Cardiac fibroblast (primary cell): ENCODE measurements around the gene DCST2.
A peak's percentile ranks its signal among the peaks of the same experiment; 100 is the strongest.

Source experiments
- DNase-seq, 2 donors: peaks; one replicate each; pipeline versions ENCODE4 v3.0.0 to v3.0.0-alpha.2; 2010; ENCODE audit warnings: low read depth in 2 of 2
- H3K4me3 ChIP-seq, 2 donors: replicated peaks in 1 of 2; 1 replicate in 1 of 2; 2 replicates in 1 of 2; pipeline ENCODE4 v1.5.1; 2011; ENCODE audit warnings: low read depth in 2 of 2, low read length in 2 of 2, mild to moderate bottlenecking in 2 of 2, moderate library complexity in 1 of 2
- TF ChIP-seq, protein P1 (sequence below): IDR thresholded peaks from one replicate; pipeline ENCODE4 v1.5.1; 2011; ENCODE audit warnings: low read depth, mild to moderate bottlenecking, low read length, inconsistent platforms

DCST2 gene

DNA sequence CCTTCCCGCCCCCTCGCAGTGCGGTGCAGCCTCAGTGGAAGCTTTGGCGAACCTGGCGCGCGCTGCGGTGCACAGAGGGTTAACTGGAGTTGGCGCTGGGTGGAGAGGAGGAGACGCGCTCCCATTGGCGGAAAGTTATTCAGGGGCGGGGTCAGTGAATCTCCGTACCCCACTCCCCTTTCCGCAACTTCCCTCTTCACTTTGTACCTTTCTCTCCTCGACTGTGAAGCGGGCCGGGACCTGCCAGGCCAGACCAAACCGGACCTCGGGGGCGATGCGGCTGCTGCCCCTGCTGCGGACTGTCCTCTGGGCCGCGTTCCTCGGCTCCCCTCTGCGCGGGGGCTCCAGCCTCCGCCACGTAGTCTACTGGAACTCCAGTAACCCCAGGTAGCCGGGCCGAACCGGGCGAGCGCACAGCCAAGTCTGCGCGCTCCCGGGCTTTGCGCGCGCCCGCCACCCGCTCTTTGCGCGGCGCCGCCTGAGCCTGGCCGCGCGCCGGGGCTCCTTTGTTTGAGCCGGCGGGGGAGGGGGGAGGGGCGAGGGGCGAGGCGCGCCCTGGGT, 30.0 kb upstream of the DCST2 start, which contains the start of gene EFNA4:
Gene EFNA4, plus strand, starts transcription at position 191 of the 561 bp plus-strand sequence. Its CDS starts 84 bp downstream, at position 275.
- peak; percentile 80 to 82 for DNase-seq
- peak within 1 kb of the TSS; percentile 89 to 96 for H3K4me3 ChIP-seq
- TF ChIP-seq, protein P1, sequence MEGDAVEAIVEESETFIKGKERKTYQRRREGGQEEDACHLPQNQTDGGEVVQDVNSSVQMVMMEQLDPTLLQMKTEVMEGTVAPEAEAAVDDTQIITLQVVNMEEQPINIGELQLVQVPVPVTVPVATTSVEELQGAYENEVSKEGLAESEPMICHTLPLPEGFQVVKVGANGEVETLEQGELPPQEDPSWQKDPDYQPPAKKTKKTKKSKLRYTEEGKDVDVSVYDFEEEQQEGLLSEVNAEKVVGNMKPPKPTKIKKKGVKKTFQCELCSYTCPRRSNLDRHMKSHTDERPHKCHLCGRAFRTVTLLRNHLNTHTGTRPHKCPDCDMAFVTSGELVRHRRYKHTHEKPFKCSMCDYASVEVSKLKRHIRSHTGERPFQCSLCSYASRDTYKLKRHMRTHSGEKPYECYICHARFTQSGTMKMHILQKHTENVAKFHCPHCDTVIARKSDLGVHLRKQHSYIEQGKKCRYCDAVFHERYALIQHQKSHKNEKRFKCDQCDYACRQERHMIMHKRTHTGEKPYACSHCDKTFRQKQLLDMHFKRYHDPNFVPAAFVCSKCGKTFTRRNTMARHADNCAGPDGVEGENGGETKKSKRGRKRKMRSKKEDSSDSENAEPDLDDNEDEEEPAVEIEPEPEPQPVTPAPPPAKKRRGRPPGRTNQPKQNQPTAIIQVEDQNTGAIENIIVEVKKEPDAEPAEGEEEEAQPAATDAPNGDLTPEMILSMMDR, result no peak

DNA sequence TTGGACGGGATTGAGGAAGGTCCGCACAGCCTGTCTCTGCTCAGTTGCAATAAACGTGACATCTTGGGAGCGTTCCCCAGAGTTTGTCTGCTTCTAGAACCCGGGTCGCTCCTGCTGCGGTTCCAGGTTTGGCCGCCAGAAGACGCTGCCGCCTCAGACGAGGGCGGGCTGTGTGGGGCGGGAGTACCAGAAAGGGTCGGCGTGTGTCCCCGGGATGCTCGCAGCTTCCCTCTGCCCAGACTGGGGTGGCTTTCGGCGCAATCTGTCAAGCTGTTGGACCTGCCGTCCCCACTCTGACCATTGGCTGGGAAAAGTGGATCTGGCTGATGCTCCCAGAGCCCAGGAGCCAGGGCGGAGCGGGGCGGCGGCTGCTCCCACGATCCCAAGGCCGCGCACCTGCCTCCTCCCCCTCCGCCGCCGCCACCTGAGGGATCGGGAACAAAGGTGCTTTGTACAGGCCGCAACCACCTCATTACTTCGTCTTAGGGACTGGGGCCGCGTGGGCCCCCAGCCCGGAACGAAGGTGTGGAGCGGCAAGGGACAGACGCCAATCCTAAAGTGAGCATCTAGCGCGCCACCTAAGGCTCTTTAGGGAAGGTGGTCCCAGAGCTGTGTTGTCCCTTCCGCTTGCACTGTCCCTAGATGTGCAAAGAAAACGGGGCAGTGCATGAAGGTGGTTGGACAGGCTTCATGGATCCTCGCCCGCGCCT, 29.3 kb upstream of the DCST2 start:
- peak; percentile 49 to 50 for DNase-seq
- H3K4me3 ChIP-seq, result peak overlapping the region; percentile 89 to 96
- TF ChIP-seq, protein P1, result peak; percentile 86

DNA sequence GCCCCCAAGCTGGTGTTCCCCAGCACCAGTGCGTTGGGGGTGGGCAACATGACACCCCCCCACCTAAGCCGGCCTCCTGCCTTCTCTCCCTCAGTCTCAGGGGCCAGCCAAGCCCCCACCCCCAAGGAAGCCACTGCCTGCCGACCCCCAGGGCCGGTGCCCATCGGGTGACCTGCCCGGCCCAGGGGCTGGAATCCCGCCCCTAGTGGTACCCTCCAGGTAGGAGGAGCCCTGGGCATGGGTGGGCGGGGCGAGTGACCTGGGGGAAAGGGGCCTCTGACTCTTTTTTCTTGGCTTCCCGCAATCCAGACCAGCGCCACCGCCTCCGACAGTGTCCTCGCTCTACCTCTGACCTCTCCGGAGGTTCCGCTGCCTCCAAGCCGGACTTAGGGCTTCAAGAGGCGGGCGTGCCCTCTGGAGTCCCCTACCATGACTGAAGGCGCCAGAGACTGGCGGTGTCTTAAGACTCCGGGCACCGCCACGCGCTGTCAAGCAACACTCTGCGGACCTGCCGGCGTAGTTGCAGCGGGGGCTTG, 28.6 kb upstream of the DCST2 start:
- DNase-seq, result no peak
- TF ChIP-seq, protein P1, result peak; percentile 2
- no peak overlapping the region for H3K4me3 ChIP-seq

DNA sequence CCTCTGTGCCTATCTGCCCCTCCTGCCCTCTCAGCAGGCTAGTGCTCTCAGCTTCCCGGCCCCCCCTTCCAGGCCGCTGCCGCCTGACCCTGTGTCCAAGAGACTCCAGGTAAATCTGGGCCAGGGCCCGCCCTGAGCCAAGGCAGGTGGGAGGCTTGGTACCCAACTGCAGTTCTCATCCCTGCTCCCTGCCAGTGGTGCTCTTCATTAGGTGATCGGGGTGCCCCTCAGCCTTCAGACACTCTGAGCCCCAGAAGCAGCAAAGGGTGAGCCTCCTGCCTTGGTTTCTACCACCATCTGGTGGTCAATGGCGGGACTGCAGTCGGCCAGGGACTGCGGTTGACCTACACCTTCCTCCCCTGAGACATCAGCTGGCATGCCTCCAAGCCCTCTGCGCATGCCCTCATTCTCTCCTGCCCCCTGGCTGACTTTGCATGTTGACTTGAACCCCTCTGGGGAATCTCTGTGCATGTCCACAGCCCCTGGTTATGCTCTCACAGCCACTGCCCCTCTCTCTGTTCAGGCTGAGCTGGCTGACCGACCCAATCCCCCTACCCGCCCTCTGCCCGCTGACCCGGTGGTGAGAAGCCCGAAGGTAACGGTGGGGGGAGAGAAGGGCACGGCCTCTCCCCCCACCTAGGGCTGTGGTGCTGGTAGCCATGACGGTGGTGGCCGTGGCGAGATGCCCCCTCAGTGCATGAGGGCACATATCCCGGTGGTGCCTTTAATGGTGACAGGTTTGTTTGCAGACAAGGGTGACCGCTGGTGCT, 28.0 kb upstream of the DCST2 start:
- peak; percentile 88 to 91 for DNase-seq
- H3K4me3 ChIP-seq, result no peak overlapping the region
- TF ChIP-seq, protein P1, result peak; percentile 99

DNA sequence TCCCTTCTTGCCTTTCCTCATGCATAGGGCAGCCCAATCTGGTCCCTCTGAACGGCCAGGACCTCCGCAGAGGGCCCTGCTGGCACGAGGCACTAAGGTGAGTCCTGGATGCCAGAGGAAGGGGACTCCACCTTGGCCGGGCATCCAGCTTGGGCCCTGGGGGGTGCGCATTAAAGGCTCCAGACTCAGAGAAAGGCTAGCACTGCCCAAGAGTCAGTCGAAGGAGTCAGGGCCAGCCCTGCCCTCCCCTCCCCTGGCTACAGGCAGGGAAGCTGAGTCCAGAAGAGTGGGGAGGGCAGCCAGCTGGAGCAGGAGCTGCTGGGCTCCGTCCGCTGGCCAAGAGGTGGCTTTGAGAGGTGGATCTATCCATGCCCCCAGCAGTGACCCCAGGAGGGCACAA, 27.2 kb upstream of the DCST2 start:
- DNase-seq, result no peak
- no peak overlapping the region for H3K4me3 ChIP-seq
- TF ChIP-seq, protein P1, result no peak

DNA sequence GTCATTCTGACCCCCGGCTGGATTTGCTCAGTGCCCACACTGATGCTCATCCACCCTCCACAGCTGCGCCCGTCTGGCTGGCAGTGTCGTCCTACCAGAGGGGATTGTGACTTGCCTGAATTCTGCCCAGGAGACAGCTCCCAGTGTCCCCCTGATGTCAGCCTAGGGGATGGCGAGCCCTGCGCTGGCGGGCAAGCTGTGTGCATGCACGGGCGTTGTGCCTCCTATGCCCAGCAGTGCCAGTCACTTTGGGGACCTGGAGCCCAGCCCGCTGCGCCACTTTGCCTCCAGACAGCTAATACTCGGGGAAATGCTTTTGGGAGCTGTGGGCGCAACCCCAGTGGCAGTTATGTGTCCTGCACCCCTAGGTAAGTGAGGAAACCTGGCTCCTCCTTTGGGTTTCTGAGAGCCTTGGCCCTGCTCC, 24.2 kb upstream of the DCST2 start:
- DNase-seq, result no peak
- no peak overlapping the region for H3K4me3 ChIP-seq
- TF ChIP-seq, protein P1, result peak; percentile 15
